Hepatocyte (in vitro differentiated cells): ENCODE measurements around the gene HNRNPH1.

ENCODE experiments used
- CTCF ChIP-seq: fragments of 200-600 bp; sonication (generic); IDR thresholded peaks from 2 replicates; pipeline ENCODE4 v1.5.1; 2016; ENCODE audit warnings: antibody characterized with exemption, mild to moderate bottlenecking; ENCODE audit not compliant: poor library complexity
- EZH2 ChIP-seq: fragments of 200-600 bp; sonication (generic); IDR thresholded peaks from 2 replicates; pipeline ENCODE4 v1.6.1; 2016; ENCODE audit warnings: antibody characterized with exemption, mild to moderate bottlenecking, borderline replicate concordance
- EZH2phosphoT487 ChIP-seq: fragments of 200-600 bp; sonication (generic); IDR thresholded peaks from one replicate; pipeline ENCODE4 v1.6.1; 2018; ENCODE audit warnings: antibody characterized with exemption, mild to moderate bottlenecking, low read depth, moderate library complexity; ENCODE audit not compliant: unreplicated experiment, severe bottlenecking

DNA sequence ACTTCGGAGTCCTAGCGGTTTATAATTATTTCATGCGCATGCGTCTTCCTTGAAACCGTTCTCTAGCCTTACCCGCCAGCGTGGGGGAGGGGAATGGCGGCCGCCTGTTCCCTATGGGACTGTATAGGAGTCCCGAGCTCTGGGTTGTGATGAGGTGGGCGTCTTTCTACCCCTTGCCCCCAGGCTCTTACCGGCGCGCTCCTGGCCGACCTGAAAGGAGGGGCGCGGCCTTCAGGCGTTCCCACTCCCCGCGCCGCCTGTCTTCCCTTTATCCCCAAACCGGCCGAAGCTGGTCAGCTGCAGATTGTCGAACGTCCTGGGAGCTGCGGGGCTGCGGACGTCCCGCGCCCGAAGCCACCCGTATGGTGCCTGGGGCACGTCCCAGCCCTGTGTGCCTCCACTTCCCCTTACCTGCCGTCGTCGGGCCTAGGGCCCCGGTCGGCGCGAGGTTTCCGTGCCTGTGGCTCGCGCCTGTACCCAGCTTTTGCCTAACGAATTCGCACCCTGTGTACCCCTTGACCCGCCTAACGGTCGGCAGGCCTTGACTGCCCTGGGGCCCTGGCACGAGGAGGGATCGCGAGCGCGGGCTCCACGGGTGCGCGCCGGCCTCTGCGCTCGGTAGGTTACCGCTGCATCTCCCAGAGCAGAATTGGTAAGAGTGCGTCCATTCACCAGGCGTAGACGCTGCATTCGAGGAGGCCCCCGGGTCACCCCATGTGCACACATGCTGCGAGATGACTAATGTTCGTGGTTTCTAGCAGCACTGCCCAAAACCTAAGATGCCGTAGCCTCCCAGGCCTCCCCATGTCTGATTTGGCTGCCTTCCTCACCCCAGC, 653 bp upstream of the HNRNPH1 start:
- TF ChIP-seq EZH2phosphoT487: no peak
- no peak for TF ChIP-seq CTCF
- TF ChIP-seq EZH2: no peak
